T-helper 1 cell treated with Interleukin-12 subunit alpha and Interleukin-12 subunit beta and Interleukin-4 antibody, amounts not matched to agents 30 μg/mL and 1 μg/mL, for 36 hours (primary cell): ENCODE results near the gene CCDC148.
"Not testable (repeated sequence)": the region's sequence is repeated elsewhere in the genome, so short reads cannot be mapped to it uniquely, and the experiment has no call there.

Source experiments
- H3K27ac Mint-ChIP-seq: one replicate; pipeline ENCODE4 v1.8.0; 2021; ENCODE audit warnings: mild to moderate bottlenecking, mixed read lengths
- H3K27me3 Mint-ChIP-seq: one replicate; pipeline ENCODE4 v1.8.0; 2021; ENCODE audit warnings: low read depth, mixed read lengths
- H3K36me3 Mint-ChIP-seq: one replicate; pipeline ENCODE4 v1.8.0; 2021; ENCODE audit warnings: low read depth, mixed read lengths
- H3K4me1 Mint-ChIP-seq: one replicate; pipeline ENCODE4 v1.8.0; 2021; ENCODE audit warnings: low read depth, mixed read lengths
- H3K4me3 Mint-ChIP-seq: one replicate; pipeline ENCODE4 v1.8.0; 2021; ENCODE audit warnings: mild to moderate bottlenecking, moderate library complexity, mixed read lengths
- H3K9me3 Mint-ChIP-seq: one replicate; pipeline ENCODE4 v1.8.0; 2021; ENCODE audit warnings: mixed read lengths

Gene CCDC148

DNA sequence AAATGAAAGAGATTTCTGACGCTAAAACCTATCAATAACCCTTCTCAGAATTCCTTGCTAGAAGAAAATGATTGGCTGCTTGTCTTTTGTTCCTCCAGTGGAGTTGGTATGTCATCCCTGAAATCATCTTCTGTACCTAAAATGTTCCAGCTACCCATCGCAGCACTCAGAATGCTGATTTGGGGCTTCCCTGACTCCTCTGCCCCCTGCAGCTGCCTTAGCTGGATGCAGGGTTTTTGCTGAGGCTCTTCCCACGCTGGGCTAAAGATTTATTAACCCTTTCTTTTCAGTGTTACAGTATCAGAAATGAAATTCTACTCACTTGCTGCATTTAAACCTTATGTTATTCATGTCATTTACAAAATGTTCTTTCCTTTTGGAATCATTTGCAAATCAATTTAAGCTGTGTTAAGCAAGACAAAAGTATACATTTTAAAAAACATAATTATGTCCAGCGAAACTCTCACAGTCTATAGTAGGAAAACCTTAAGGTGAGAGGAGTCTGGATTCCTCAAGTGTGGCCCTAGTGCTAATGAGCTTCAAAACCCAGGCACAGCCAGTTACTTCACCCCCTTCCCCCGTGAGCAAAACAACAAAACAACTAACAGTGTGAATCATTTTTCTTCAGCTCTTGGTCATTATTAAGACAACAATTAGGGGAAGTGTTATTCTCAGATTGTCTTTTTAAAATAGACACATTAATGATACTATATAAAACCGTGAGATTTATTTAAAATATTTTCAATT is 33.0 kb upstream of the CCDC148 start:
- Mint-ChIP-seq H3K4me1 (peaks cover 4% of the 10 kb centered on the region), H3K36me3 (no peaks in the 10 kb centered on the region), H3K27ac (no peak overlapping the region), H3K4me3 (no peak overlapping the region), H3K9me3 (no peaks in the 10 kb centered on the region), H3K27me3 (no peaks in the 10 kb centered on the region)

DNA sequence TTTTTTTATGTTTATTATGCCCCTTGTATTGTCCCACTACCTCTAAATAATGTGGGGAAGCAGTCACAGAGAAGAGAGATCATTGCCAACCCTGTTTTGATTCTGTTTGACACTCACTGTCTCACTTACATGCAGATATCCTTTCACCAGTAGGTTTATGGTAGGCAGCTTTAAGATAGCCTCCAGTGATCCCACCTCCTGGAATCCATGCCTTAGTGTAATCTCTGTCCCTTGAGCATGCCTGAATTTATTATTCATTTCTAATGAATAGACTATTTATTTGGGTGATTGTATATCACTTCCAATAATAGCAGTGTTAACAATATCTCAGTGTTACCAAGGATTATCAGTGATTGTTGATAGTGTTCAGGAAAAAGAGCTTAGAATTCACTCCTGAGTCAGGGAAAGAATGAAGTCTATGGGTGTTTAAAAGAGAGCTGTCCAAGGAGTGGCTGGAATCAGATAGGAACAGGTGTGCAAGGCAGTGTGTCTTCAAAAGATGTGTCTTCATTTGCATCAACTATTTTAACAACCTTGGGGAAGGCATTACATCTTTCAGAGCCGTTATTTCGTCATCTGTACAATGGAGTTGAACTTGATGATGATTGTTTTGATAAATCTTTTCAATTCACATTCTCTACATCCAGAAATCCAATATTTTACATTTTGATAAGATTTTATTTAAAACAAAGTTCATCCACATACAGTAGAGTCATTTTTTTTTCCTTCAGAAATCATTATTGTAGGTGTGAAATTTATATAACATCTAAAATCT is 32.1 kb upstream of the CCDC148 start:
- H3K27me3 Mint-ChIP-seq, result no peaks in the 10 kb centered on the region
- H3K4me1 Mint-ChIP-seq, result peaks cover 6% of the 10 kb centered on the region
- H3K36me3 Mint-ChIP-seq, result no peaks in the 10 kb centered on the region
- no peaks in the 10 kb centered on the region for H3K9me3 Mint-ChIP-seq
- H3K4me3 Mint-ChIP-seq, result no peak overlapping the region
- no peak overlapping the region for H3K27ac Mint-ChIP-seq

DNA sequence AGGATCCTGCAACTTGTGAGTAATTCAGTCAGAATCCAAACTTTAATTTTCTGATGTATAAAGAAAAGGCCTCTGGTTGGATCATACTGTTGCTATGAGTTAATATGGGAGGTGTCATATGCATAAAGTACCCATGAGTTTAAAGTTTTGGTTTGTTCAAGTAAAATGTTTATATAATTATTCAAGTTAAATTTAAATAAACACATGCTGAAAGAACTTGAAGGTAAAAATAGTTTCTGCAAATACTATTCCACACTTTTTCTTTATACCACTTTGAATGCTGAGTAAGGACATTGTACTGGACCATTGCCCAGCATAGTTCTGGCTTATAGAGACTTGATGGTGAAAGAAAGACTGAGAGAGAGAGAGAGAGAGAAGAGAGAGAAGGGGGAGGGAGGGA is 30.9 kb upstream of the CCDC148 start:
- Mint-ChIP-seq H3K4me1 (peaks cover 6% of the 10 kb centered on the region), H3K27me3 (no peaks in the 10 kb centered on the region), H3K36me3 (no peaks in the 10 kb centered on the region), H3K9me3 (no peaks in the 10 kb centered on the region), H3K4me3 (no peak overlapping the region), H3K27ac (no peak overlapping the region)

- no peak overlapping the region for H3K4me3 Mint-ChIP-seq
- H3K36me3 Mint-ChIP-seq, result no peaks in the 10 kb centered on the region
- no peak overlapping the region for H3K27ac Mint-ChIP-seq
- no peaks in the 10 kb centered on the region for H3K9me3 Mint-ChIP-seq
- H3K4me1 Mint-ChIP-seq, result peaks cover 6% of the 10 kb centered on the region
- H3K27me3 Mint-ChIP-seq, result no peaks in the 10 kb centered on the region
Measured at GRCh38 chr2:158486970-158487325, 30.4 kb upstream of the CCDC148 start.

GRCh38 chr2:158486150-158486969 is 29.8 kb upstream of the CCDC148 start:
- Mint-ChIP-seq H3K4me1 (peaks cover 6% of the 10 kb centered on the region), H3K9me3 (no peaks in the 10 kb centered on the region), H3K27ac (no peak overlapping the region), H3K36me3 (no peaks in the 10 kb centered on the region), H3K27me3 (no peaks in the 10 kb centered on the region), H3K4me3 (no peak overlapping the region)

- Mint-ChIP-seq H3K36me3 (no peaks in the 10 kb centered on the region), H3K27me3 (no peaks in the 10 kb centered on the region), H3K4me3 (no peak overlapping the region), H3K4me1 (peaks cover 6% of the 10 kb centered on the region), H3K9me3 (no peaks in the 10 kb centered on the region), H3K27ac (no peak overlapping the region)
Measured at GRCh38 chr2:158484892-158485556, 28.5 kb upstream of the CCDC148 start.

GRCh38 chr2:158482594-158482993 is 26.0 kb upstream of the CCDC148 start:
- no peaks in the 10 kb centered on the region for H3K9me3 Mint-ChIP-seq
- no peaks in the 10 kb centered on the region for H3K27me3 Mint-ChIP-seq
- H3K27ac Mint-ChIP-seq, result no peak overlapping the region
- H3K36me3 Mint-ChIP-seq, result no peaks in the 10 kb centered on the region
- no peak overlapping the region for H3K4me3 Mint-ChIP-seq
- H3K4me1 Mint-ChIP-seq, result peaks cover 11% of the 10 kb centered on the region

GRCh38 chr2:158481116-158481515 is 24.6 kb upstream of the CCDC148 start:
- H3K9me3 Mint-ChIP-seq, result no peaks in the 10 kb centered on the region
- no peaks in the 10 kb centered on the region for H3K27me3 Mint-ChIP-seq
- H3K4me1 Mint-ChIP-seq, result peaks cover 19% of the 10 kb centered on the region
- no peaks in the 10 kb centered on the region for H3K36me3 Mint-ChIP-seq
- no peak overlapping the region for H3K27ac Mint-ChIP-seq
- H3K4me3 Mint-ChIP-seq, result no peak overlapping the region

GRCh38 chr2:158478816-158479215 is 22.3 kb upstream of the CCDC148 start:
- Mint-ChIP-seq H3K36me3 (no peaks in the 10 kb centered on the region), H3K4me1 (peaks cover 13% of the 10 kb centered on the region), H3K27ac (no peak overlapping the region)

DNA sequence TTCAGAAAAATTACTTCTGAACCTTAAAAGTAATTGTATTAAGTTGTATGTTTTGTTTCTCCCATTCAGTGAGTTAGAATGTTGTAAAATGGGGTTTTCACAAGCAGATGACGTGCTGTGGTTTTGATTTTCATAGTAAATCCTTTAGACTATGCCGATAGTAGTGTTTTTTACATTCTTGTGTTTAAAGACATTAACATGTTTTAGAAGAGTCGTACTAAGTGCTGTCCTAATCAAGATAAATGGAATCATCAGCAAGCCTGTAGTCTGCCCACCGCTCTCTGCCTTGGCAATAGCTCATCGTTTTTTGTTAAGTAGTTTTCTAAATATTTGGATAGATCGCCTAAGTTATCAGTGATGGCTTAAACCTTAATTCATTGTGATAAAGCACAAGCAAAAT is 21.7 kb upstream of the CCDC148 start:
- Mint-ChIP-seq H3K4me1 (peaks cover 13% of the 10 kb centered on the region), H3K27ac (no peak overlapping the region), H3K36me3 (no peaks in the 10 kb centered on the region), H3K27me3 (no peaks in the 10 kb centered on the region), H3K4me3 (no peak overlapping the region), H3K9me3 (no peaks in the 10 kb centered on the region)

More at GRCh38 chr2:158478816-158479215, 22.3 kb upstream of the CCDC148 start:
- Mint-ChIP-seq H3K27me3 (no peaks in the 10 kb centered on the region), H3K4me3 (no peak overlapping the region), H3K9me3 (no peaks in the 10 kb centered on the region)

DNA sequence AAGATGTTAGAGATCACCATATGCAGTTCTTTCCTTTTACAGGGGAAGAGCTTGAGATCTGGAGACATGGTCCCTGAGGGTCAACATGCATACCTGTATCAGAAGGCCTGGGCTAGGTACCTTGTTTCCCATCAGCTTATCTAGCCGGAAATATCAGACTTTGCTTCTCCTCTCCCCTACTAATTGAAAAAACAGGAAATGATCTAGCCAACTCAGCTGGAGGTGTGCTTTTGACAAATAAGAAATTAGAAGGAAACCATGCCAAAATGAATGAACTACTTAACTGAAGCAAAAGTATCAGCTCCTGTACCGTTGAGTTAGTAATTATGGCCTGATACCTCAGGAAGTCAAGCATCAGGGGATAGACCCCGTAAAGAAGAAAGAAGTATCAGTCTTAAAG is 20.6 kb upstream of the CCDC148 start:
- peaks cover 13% of the 10 kb centered on the region for H3K4me1 Mint-ChIP-seq
- no peaks in the 10 kb centered on the region for H3K9me3 Mint-ChIP-seq
- no peaks in the 10 kb centered on the region for H3K27me3 Mint-ChIP-seq
- H3K36me3 Mint-ChIP-seq, result no peaks in the 10 kb centered on the region
- no peak overlapping the region for H3K4me3 Mint-ChIP-seq
- peak overlapping the region; percentile 24 for H3K27ac Mint-ChIP-seq

DNA sequence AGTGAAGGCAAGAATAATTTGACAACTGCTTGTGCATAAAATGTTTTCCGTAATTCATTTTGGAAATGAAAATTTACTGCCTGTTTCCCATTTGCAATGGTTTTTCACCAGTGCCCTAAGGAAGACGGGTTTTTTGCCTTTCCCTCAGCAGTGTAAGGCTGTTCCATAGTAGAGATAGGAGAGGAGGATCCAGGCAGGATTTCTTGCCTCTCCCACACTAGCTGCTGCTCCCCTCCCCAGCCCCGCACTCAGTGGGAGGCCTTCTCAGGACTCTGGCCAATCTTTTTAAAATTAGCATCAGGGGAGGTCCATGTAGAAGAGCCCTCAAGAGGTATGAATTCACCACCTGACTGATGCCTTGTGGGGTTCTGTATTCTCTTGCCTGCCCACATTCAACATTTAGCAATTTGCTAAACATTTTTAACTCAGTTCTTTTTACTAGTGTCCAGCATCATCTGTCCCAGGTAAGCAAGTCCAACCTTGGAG is 18.0 kb upstream of the CCDC148 start:
- not testable (repeated sequence) for H3K36me3 Mint-ChIP-seq, H3K27me3 Mint-ChIP-seq, H3K27ac Mint-ChIP-seq, H3K9me3 Mint-ChIP-seq, H3K4me3 Mint-ChIP-seq
- peaks cover 17% of the 10 kb centered on the region for H3K4me1 Mint-ChIP-seq

DNA sequence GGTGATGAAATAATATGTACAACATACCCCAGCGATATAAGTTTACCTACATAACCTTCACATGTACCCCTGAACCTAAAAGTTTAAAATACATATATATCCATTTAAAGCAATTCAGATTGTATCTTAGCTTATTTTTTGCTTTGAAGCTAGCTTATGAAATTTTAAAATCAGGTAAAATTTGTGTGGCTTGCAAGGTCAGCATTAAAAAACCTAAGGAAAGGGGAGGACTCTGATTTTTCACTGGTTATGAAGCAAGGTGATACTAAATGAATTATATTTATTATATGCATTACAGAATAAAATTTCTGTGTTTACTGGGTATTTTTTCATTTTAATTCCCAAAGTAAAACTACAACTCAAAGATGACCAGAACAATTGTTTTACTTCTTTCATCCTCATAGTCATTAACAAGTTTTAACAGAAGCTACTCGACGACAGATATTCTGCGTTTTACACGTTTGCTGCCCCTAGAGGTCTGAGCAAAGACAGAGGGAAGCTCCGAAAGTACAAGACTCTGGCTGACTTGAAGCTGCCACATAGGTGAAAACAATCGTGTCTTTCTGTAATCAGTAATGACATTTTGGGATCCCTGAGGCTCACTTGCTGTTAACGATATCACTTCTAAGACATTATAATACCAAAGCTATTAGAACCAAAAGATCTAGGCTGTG is 17.3 kb upstream of the CCDC148 start:
- peaks cover 19% of the 10 kb centered on the region for H3K4me1 Mint-ChIP-seq
- no peak overlapping the region for H3K27ac Mint-ChIP-seq
- H3K4me3 Mint-ChIP-seq, result no peak overlapping the region
- H3K9me3 Mint-ChIP-seq, result no peaks in the 10 kb centered on the region
- no peaks in the 10 kb centered on the region for H3K27me3 Mint-ChIP-seq
- peaks cover 12% of the 10 kb centered on the region for H3K36me3 Mint-ChIP-seq

DNA sequence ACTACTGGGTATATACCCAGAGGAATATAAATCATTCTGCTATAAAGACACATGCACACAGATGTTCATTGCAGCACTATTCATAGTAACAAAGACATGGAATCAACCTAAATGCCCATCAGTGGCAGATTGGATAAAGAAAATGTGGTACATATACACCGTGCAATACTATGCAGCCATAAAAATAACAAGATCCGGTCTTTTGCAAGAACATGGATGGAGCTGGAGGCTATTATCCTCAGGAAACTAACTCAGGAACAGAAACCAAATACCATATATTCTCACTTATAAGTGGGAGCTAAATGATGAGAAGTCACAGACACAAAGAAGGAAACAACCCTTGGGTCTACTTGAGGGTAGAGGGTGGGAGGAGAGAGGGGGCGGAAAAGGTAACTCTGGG is 16.7 kb upstream of the CCDC148 start:
- H3K36me3 Mint-ChIP-seq, result peaks cover 12% of the 10 kb centered on the region
- H3K4me1 Mint-ChIP-seq, result peaks cover 17% of the 10 kb centered on the region
- H3K27me3 Mint-ChIP-seq, H3K27ac Mint-ChIP-seq, H3K9me3 Mint-ChIP-seq, H3K4me3 Mint-ChIP-seq: not testable (repeated sequence)
